Amniotic epithelial cell (primary cell): Measurements from ENCODE around the gene PCBP3.

Experiments
- DNase-seq: peaks from one replicate; pipeline ENCODE4 v3.0.0-alpha.2; 2010; ENCODE audit warnings: low read depth

The PCBP3 gene

GRCh38 chr21:45912611-45913417, 269.3 kb downstream of the PCBP3 start:
- DNase-seq, result no peak

GRCh38 chr21:45913418-45913765, 269.9 kb downstream of the PCBP3 start:
- DNase-seq, result no peak

DNA sequence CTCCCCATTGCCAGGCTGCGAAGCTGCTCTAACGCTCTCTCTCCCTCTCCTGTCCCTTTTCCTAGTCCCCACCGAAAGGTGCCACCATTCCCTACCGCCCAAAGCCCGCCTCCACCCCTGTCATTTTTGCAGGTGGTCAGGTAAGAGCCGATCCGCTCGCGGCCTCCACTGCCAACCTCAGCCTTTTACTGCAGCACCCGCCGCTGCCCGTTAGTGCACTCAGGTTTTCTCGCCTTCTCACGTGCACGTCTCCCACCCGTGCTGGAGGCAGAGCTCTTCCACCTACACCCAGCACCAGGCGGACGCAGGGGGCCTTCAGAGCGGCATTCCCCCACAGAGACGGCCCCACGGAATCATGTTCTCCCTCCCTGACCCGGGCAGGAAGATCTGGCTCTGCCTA, 270.4 kb downstream of the PCBP3 start:
- no peak for DNase-seq

GRCh38 chr21:45914321-45914845, 270.9 kb downstream of the PCBP3 start:
- no peak for DNase-seq

- DNase-seq, result no peak
Observed at GRCh38 chr21:45916011-45916840, 272.7 kb downstream of the PCBP3 start.

GRCh38 chr21:45917241-45917640, 273.7 kb downstream of the PCBP3 start:
- DNase-seq, result no peak

DNA sequence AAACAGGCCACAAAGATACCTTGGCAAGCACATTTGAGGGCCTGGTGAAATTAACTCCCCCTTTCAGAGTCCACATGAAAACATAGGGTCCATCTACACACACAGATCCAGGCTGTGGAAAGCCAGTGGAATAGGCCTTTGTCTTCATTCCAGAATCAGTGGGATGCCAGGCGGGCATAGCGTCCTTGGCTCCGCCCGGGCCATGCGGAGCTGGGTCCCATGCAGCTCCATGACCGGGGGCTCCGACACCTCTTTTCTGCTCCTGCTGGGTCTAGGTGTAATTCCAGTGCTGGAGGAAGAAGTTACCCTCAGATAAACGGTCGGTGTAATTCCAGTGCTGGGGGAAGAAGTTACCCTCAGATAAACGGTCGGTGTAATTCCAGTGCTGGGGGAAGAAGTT, 274.5 kb downstream of the PCBP3 start:
- no peak for DNase-seq

GRCh38 chr21:45918835-45919447, 275.4 kb downstream of the PCBP3 start:
- no peak for DNase-seq

DNA sequence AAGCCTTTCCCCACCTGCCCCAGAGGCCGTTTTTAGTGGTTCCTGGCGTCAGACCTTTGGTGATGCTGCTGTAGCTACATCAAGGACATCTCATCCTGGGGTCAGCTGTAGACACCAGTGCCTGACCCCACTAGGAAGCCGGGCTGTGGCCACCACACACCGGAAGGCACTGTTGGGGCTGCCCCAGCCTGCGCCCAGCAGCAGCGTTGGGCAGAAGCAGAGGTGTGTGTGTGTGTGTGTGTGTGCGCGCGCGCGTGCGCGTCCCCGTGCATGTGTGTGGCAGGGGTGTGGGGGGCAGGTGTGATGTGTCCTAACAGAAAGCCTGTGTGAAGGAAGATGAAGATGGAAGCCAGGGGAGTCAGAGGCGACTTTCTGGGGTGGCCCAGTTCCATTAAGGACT, 276.1 kb downstream of the PCBP3 start:
- DNase-seq, result no peak

DNA sequence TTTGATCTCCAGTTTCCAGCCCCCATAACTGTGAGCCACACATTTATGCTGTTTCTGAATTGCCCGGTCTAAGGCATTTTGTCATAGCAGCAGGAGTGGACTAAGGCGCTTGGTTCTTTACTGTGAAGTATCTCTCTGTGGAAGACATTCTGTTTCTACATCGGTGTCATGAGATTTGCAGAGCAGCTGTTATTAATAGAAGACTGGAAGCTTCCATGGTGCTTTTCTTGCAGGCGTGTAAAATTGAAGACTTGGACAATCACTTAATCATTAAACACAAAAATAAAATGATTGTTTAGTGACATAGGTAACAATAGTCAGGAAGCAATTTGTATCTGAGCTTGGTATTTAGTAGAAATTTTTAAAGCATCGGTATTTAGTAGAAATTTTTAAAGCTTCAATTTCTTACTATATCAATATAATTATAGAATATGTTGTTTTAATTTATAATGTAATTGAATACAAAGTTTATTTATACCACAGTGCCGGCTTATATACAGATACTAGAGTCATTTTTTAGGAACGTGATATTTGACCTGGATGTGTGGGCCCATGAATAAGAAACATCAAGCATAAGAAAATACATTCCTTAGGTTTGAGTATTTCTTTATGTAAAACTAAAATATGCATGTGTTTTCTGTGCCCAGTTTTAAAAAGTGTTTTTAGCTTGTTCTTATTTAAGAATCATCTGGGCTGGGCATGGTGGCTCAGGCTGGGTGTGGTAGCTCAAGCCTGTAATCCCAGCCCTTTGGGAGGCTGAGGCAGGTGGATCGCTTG, 277.5 kb downstream of the PCBP3 start:
- DNase-seq, result no peak

- DNase-seq, result no peak
Observed at GRCh38 chr21:45921917-45922316, 278.4 kb downstream of the PCBP3 start.

DNA sequence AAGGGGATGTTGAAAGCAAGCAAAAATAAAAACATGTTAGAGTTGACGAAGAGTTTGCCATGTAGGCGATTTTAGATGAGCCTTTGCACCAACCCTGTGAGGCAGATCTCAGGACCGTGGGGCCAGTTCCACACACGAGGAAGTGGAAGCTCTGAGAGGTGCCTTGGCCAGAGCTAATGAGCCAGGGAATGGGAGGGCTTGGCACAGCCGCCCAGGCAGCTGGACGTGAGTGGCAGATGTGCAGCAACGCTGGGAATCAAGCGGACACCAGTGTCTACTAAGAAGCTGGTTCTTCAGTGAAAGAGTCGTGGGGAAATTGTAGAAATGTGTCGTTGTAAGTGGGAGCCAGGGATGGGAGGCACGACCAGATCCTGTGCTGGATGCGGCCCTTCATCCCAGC, 279.1 kb downstream of the PCBP3 start:
- DNase-seq, result no peak

DNA sequence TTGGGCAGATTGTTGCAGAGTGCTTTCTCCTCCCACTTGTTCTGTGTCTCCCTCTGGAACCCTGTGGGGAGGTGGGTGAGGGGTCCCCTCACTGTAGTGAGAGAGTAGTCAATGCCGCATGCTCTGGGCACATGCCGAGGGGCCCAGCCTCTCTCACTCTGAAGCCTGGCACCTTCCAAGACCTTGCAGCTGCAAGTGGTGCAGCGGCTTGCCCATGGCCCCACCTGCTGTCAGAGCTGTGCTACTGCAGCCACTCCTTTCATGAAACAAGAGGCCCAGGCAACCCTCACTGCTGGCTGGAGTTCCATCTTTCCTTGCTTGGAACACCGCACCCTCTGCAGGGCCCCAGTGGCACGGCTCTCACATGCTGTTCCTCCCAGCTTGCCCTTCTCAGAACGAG, 279.6 kb downstream of the PCBP3 start:
- peak; percentile 67 for DNase-seq

- DNase-seq, result no peak
Observed at GRCh38 chr21:45926281-45926680, 282.8 kb downstream of the PCBP3 start.

DNA sequence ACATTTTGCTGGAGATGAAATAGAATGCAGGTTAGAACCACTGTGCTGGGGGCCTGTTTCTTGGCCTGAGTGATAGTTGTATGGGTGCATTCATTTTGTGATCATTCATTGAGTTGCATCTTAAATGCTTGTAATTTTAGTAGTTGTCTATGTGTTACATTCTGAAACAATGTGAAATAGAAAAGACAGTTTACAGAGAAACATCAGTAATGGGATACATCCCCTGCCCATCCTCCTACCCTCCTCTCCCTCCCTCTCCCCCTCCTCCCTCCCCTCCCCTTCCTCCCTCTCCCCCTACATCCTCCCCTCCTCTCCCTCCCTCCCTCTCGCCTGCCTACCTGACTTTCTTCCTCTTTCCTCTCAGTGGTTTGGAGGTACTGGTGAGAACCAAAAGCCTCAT, 283.5 kb downstream of the PCBP3 start:
- DNase-seq, result no peak

- no peak for DNase-seq
Observed at GRCh38 chr21:45927851-45928850, 284.6 kb downstream of the PCBP3 start.

GRCh38 chr21:45929449-45929848, 285.9 kb downstream of the PCBP3 start:
- DNase-seq, result no peak

- DNase-seq, result no peak
Observed at GRCh38 chr21:45930231-45930760, 286.8 kb downstream of the PCBP3 start.

- no peak for DNase-seq
Observed at GRCh38 chr21:45930792-45931191, 287.3 kb downstream of the PCBP3 start.

- no peak for DNase-seq
Observed at GRCh38 chr21:45931397-45931969, 288.0 kb downstream of the PCBP3 start.
